A549 (cell line): ENCODE data around the gene SERF2. TPM values are rescaled to one million over a fixed set of nuclear protein-coding genes. Genes with fewer than 3 reads are reported as not detected.
"Not testable (repeated sequence)": the region's sequence is repeated elsewhere in the genome, so short reads cannot be mapped to it uniquely, and the experiment has no call there.

ENCODE experiments used
- ATAC-seq, 2 experiments: fragments of 200-7000 bp in 1 of 2; fragments of >200 bp in 1 of 2; cut with Nextera tagmentation in 1 of 2; cut with Tn5 transposase in 1 of 2; 3 replicates each; pipeline versions ENCODE4 v1.8.0 to v1.9.1; 2018 to 2020; ENCODE audit warnings: mild to moderate bottlenecking in 1 of 2, moderate library complexity in 1 of 2
- CTCF ChIA-PET: fragments of 300-600 bp; sonication (Branson Sonifier 250); formaldehyde crosslinking; extraction: SDS; loops from one replicate; lab custom pipeline; 2021; ENCODE audit warnings: antibody characterized with exemption, inconsistent platforms; lab: Yijun Ruan, JAX
- POLR2A ChIA-PET: fragments of 350-600 bp; formaldehyde crosslinking; extraction: SDS; loops from one replicate; lab custom pipeline; 2021; ENCODE audit warnings: antibody characterized with exemption, inconsistent platforms; lab: Yijun Ruan, JAX
- DNase-seq, 2 experiments: peaks; one replicate each; pipeline versions ENCODE4 v3.0.0 to v3.0.0-alpha.2; 2011 to 2016; ENCODE audit warnings: low read depth in 1 of 2, low spot score in 1 of 2
- FAIRE-seq: peaks from 2 replicates; lab custom pipeline; 2011; peaks lifted over from hg19 to GRCh38; lab: Jason Lieb, UNC
- H3K27ac ChIP-seq, 2 experiments: fragments of >200 bp; sonication (Bioruptor Twin); formaldehyde crosslinking; 3 replicates each; pipeline ENCODE4 v1.5.1; 2016 to 2017
- H3K4me1 ChIP-seq: fragments of >200 bp; sonication (Bioruptor Twin); formaldehyde crosslinking; 3 replicates; pipeline ENCODE4 v1.6.1; 2016
- H3K4me2 ChIP-seq: fragments of >200 bp; sonication (Bioruptor Twin); formaldehyde crosslinking; 3 replicates; pipeline ENCODE4 v1.6.1; 2016
- H3K4me3 ChIP-seq: fragments of >200 bp; sonication (Bioruptor Twin); formaldehyde crosslinking; 3 replicates; pipeline ENCODE4 v1.5.1; 2016
- H3K9me3 ChIP-seq: fragments of >200 bp; sonication (Bioruptor Twin); formaldehyde crosslinking; 3 replicates; pipeline ENCODE4 v1.6.1; 2016
- CBX2 ChIP-seq: fragments of 200-600 bp; sonication (generic); IDR thresholded peaks from 2 replicates; pipeline ENCODE4 v1.6.1; 2016; ENCODE audit warnings: low read depth, mild to moderate bottlenecking, borderline replicate concordance
- CEBPB ChIP-seq, 2 experiments: fragments of >200 bp in 1 of 2; sonication (Bioruptor Twin) in 1 of 2; formaldehyde crosslinking in 1 of 2; IDR thresholded peaks; 2 replicates each; pipeline ENCODE4 v1.6.1; 2012 to 2016
- CHD4 ChIP-seq: fragments of 200-600 bp; sonication (generic); IDR thresholded peaks from 2 replicates; pipeline ENCODE4 v1.6.1; 2016; ENCODE audit warnings: antibody characterized with exemption, mild to moderate bottlenecking, borderline replicate concordance
- EP300 ChIP-seq, 2 experiments: fragments of >200 bp; sonication (Bioruptor Twin); formaldehyde crosslinking; IDR thresholded peaks; 2 replicates in 1 of 2; 3 replicates in 1 of 2; pipeline ENCODE4 v1.6.1; 2016 to 2017
- GATA3 ChIP-seq: IDR thresholded peaks from 2 replicates; pipeline ENCODE4 v1.6.1; 2012; ENCODE audit warnings: borderline replicate concordance
- HOXA7 ChIP-seq: fragments of 250-450 bp; sonication (Bioruptor Pico); IDR thresholded peaks from 2 replicates; pipeline ENCODE4 v1.5.0; 2020; ENCODE audit warnings: mild to moderate bottlenecking, moderate library complexity
- HOXB5 ChIP-seq: fragments of 250-450 bp; sonication (Bioruptor Pico); IDR thresholded peaks from 2 replicates; pipeline ENCODE4 v1.5.0; 2020; ENCODE audit warnings: mild to moderate bottlenecking, moderate library complexity
- JUN ChIP-seq, 2 experiments: fragments of >200 bp; sonication (Bioruptor Twin); formaldehyde crosslinking; IDR thresholded peaks; 2 replicates in 1 of 2; 3 replicates in 1 of 2; pipeline ENCODE4 v1.6.1; 2016 to 2017
- JUNB ChIP-seq: fragments of >200 bp; sonication (Bioruptor Twin); formaldehyde crosslinking; IDR thresholded peaks from 2 replicates; pipeline ENCODE4 v1.6.1; 2016
- MAZ ChIP-seq: fragments of 150-350 bp; IDR thresholded peaks from 2 replicates; pipeline ENCODE4 v1.6.1; 2014; ENCODE audit warnings: antibody characterized with exemption, low read depth, low read length, borderline replicate concordance
- NR3C1 ChIP-seq: fragments of >200 bp; sonication (Bioruptor Twin); formaldehyde crosslinking; IDR thresholded peaks from 3 replicates; pipeline ENCODE4 v1.6.1; 2017
- RCOR1 ChIP-seq: fragments of 150-350 bp; IDR thresholded peaks from 2 replicates; pipeline ENCODE4 v1.6.1; 2014; ENCODE audit warnings: antibody characterized with exemption, low read length, low read depth
- SREBF2 ChIP-seq: fragments of 450-650 bp; IDR thresholded peaks from 2 replicates; pipeline ENCODE4 v1.6.1; 2014; ENCODE audit warnings: mild to moderate bottlenecking, moderate library complexity
- ZFP36 ChIP-seq: fragments of 450-650 bp; IDR thresholded peaks from 2 replicates; pipeline ENCODE4 v1.6.1; 2014; ENCODE audit warnings: borderline replicate concordance; ENCODE audit not compliant: partially characterized antibody
- WGBS: methylation state at CpG from one replicate; pipeline ENCODE4 v1.1.6; 2017; ENCODE audit errors: missing lambda C conversion rate; 5-methylcytosine and 5-hydroxymethylcytosine counted together
- polyA plus RNA-seq, 4 experiments: library from polyadenylated mRNA; depleted of rRNA in 3 of 4; stranded (reverse); fragments of >200 nt; fragmentation: RNase III in 1 of 4; extraction: RNeasy Plus Mini Kit Qiagen cat#74134 plus additional on column Dnase treatment in 1 of 4; gene quantifications; 2 replicates in 3 of 4; 3 replicates in 1 of 4; pipeline ENCODE4 v1.2.3, GENCODE V29; 2011 to 2017
- TF ChIP-seq, protein P1 (sequence below): IDR thresholded peaks from 2 replicates; pipeline ENCODE4 v1.6.1; 2012
- TF ChIP-seq, protein P2 (sequence below): fragments of 250-450 bp; sonication (Bioruptor Pico); IDR thresholded peaks from 2 replicates; pipeline ENCODE4 v1.5.0; 2021; ENCODE audit warnings: mild to moderate bottlenecking, moderate library complexity, borderline replicate concordance
- TF ChIP-seq, protein P3 (sequence below): IDR thresholded peaks from 2 replicates; pipeline ENCODE4 v1.6.1; 2012; ENCODE audit warnings: low read depth, borderline replicate concordance
- TF ChIP-seq, protein P4 (sequence below): fragments of 150-350 bp; IDR thresholded peaks from 2 replicates; pipeline ENCODE4 v1.6.1; 2014; ENCODE audit warnings: low read depth, mild to moderate bottlenecking, low read length
- TF ChIP-seq, protein P5 (sequence below): fragments of >200 bp; sonication (Bioruptor Twin); formaldehyde crosslinking; IDR thresholded peaks from 2 replicates; pipeline ENCODE4 v1.6.1; 2016

SERF2 gene
- polyA plus RNA-seq, 2 of the 4 experiments (the other 2 are of a cell fraction): 317 to 569 TPM

DNA sequence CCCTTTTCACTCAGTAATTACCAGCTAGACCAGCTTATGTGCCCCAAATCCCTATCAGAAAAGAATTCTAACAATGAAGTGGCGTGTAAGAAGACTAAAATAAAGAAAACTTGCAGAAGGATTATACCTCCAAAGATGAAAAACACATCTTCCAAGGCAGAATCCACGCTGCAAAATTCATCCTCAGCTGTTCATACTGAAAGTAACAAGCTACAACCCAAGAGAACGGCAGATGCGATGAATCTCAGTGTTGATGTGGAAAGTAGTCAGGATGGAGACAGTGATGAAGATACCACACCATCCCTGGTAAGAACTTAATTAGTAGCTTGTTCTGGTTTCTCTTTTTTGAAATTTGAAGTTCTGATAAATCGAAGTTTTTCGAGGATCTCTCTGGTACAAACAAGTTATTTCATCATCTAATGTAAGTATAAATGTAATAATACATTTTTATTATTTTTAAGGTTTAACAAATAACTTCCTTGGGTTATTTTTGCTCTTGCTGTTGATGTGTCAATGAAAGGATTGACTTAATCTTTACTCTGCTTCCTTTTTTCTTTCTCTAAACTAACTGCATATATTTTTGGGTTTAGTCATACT, 36.0 kb downstream of the SERF2 start (continued):
- TF ChIP-seq CHD4: no peak
- no peak for TF ChIP-seq JUNB
- no peak for TF ChIP-seq CEBPB (IDR thresholded peaks at IDR 0.05)
- TF ChIP-seq, all 56 proteins: peak for 0

DNA sequence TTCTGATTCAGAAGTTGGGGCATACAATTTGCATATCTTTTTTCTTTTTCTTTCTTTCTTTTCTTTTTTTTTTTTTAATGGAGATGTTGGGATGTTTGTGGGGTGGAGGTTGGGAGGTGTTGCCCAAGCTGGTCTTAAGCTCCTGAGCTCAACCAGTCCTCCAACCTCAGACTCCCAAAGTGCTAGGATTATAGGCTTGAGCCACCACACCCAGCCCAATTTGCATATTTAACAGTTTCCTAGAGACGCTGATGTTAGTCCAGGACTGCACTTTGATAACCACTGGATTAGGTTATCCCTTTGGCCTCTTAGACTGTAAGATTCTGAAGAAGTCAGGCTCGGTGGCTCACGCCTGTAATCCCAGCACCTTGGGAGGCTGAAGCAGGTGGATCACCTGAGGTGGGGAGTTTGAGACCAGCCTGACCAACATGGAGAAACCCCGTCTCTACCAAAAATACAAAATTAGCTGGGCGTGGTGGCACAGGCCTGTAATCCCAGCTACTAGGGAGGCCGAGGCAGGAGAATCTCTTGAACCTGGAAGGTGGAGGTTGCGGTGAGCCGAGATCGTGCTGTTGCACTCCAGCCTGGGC, 37.9 kb downstream of the SERF2 start:
- H3K4me3 ChIP-seq, DNase-seq, H3K27ac ChIP-seq, CTCF ChIA-PET, FAIRE-seq, H3K4me2 ChIP-seq, H3K9me3 ChIP-seq, ATAC-seq, POLR2A ChIA-PET: not testable (repeated sequence)
- WGBS: 91% methylated on average over 6 of the region's 9 CpGs
- H3K4me1 ChIP-seq: peaks cover 12% of the 10 kb centered on the region; the same call in 2 of the 3 replicates

DNA sequence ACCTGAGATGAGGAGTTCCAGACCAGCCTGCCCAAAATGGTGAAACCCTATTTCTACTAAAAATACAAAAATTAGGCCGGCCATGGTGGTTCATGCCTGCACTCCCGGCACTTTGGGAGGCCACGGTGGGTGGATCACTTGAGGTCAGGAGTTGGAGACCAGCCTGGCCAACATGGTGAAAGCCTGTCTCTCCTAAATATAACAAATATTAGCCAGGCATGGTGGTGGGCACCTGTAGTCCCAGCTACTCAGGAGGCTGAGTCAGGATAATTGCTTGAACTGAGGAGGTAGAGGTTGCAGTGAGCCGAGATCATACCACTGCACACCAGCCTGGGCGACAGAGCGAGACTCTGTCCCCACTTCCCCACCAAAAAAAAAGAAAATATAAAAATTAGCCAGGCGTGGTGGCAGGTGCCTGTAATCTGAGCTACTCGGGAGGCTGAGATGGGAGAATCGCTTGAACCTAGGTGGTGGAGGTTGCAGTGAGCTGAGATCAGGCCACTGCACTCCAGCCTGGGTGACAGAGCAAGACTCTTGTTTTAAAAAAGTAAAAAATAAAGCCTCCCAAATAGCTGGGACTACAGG, 38.7 kb downstream of the SERF2 start:
- ATAC-seq, H3K4me3 ChIP-seq, DNase-seq, H3K9me3 ChIP-seq, H3K27ac ChIP-seq, FAIRE-seq, POLR2A ChIA-PET, CTCF ChIA-PET, H3K4me2 ChIP-seq: not testable (repeated sequence)
- 96% methylated on average over 9 of the region's 9 CpGs for WGBS
- H3K4me1 ChIP-seq: peaks cover 12% of the 10 kb centered on the region; the same call in 2 of the 3 replicates

DNA sequence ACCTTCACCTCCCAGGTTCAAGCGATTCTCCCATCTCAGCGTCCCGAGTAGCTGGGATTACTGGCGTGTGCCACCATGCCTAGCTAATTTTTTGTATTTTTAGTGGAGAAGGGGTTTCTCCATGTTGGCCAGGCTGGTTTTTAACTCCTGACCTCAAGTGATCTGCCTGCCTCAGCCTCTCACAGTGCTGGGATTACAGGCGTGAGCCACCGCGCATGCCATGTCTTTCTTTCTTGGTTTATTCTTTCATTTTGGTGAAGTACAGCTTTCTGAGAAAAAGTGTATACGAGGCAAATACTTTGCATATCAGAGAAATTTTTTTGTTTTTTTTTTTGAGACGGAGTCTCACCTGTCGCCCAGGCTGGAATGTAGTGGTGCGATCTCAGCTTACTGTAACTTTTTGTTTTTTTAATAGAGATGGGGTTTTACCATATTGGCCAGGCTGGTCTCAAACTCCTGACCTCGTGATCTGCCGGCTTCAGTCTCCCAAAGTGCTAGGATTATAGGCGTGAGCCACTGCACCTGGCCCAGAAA, 39.5 kb downstream of the SERF2 start:
- H3K4me3 ChIP-seq, H3K9me3 ChIP-seq, FAIRE-seq, DNase-seq, H3K4me2 ChIP-seq, H3K27ac ChIP-seq, POLR2A ChIA-PET, ATAC-seq, H3K4me1 ChIP-seq, CTCF ChIA-PET: not testable (repeated sequence)
- WGBS: 94% methylated on average over 14 of the region's 14 CpGs

DNA sequence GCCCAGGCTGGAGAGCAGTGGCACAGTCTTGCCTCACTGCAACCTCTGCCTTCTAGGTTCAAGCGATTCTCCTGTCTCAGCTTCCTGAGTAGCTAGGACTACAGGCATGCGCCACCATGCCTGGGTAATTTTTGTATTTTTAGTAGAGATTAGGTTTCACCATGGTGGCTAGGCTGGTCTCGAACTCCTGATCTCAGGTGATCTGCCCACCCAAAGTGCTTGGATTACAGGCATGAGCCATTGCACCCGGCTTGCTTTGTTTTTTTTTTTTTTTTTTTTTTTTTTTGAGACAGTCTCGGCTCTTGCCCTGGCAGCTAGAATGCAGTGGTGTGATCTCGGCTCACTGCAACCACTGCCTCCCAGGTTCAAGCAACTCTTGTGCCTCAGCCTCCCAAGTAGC, 40.4 kb downstream of the SERF2 start:
- H3K4me1 ChIP-seq, H3K4me2 ChIP-seq, ATAC-seq, DNase-seq, CTCF ChIA-PET, H3K4me3 ChIP-seq, FAIRE-seq, H3K27ac ChIP-seq, H3K9me3 ChIP-seq: not testable (repeated sequence)
- 81% methylated on average over 5 of the region's 6 CpGs for WGBS
- POLR2A ChIA-PET: interaction anchor here (0.7 kb wide), 1 partner anchor 456 kb away, joined by 5 read pairs; the partner anchor contains the start of gene GOLM2

DNA sequence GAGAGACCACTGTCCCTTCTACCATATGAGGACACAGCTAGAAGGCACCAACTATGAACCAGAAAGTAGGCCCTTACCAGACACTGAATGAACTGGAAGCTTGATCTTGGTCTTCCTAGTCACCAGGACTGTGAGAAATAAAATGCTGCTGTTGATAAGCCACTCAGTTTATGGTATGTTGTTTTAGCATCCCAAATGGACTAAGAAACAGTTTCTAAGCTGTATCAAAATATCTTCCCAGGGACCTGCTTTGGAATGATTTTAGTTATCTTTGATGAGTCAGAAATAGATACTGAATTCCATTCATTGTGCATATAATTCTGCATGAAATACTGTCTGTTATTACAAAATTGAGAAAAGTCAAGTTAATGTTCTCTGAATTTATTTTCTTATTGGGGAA, 53.3 kb downstream of the SERF2 start:
- TF ChIP-seq RCOR1 (no peak), JUNB (no peak), CBX2 (no peak), MAZ (no peak), SREBF2 (no peak), ZFP36 (no peak), HOXB5 (no peak), EP300 (IDR thresholded peaks at IDR 0.05) (no peak), NR3C1 (no peak), GATA3 (no peak), HOXA7 (CRISPR knock-in tag) (no peak), JUN (IDR thresholded peaks at IDR 0.05) (no peak)
- TF ChIP-seq, protein P1, sequence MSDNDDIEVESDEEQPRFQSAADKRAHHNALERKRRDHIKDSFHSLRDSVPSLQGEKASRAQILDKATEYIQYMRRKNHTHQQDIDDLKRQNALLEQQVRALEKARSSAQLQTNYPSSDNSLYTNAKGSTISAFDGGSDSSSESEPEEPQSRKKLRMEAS: no peak
- TF ChIP-seq, protein P2, sequence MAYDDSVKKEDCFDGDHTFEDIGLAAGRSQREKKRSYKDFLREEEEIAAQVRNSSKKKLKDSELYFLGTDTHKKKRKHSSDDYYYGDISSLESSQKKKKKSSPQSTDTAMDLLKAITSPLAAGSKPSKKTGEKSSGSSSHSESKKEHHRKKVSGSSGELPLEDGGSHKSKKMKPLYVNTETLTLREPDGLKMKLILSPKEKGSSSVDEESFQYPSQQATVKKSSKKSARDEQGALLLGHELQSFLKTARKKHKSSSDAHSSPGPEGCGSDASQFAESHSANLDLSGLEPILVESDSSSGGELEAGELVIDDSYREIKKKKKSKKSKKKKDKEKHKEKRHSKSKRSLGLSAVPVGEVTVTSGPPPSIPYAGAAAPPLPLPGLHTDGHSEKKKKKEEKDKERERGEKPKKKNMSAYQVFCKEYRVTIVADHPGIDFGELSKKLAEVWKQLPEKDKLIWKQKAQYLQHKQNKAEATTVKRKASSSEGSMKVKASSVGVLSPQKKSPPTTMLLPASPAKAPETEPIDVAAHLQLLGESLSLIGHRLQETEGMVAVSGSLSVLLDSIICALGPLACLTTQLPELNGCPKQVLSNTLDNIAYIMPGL (CRISPR knock-in tag): no peak
- TF ChIP-seq, protein P3, sequence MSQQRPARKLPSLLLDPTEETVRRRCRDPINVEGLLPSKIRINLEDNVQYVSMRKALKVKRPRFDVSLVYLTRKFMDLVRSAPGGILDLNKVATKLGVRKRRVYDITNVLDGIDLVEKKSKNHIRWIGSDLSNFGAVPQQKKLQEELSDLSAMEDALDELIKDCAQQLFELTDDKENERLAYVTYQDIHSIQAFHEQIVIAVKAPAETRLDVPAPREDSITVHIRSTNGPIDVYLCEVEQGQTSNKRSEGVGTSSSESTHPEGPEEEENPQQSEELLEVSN: no peak
- TF ChIP-seq, protein P4, sequence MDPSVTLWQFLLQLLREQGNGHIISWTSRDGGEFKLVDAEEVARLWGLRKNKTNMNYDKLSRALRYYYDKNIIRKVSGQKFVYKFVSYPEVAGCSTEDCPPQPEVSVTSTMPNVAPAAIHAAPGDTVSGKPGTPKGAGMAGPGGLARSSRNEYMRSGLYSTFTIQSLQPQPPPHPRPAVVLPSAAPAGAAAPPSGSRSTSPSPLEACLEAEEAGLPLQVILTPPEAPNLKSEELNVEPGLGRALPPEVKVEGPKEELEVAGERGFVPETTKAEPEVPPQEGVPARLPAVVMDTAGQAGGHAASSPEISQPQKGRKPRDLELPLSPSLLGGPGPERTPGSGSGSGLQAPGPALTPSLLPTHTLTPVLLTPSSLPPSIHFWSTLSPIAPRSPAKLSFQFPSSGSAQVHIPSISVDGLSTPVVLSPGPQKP: no peak
- TF ChIP-seq, protein P5, sequence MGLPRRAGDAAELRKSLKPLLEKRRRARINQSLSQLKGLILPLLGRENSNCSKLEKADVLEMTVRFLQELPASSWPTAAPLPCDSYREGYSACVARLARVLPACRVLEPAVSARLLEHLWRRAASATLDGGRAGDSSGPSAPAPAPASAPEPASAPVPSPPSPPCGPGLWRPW: no peak
- TF ChIP-seq, all 56 proteins: peak for 0
- Histone ChIP-seq H3K4me3 (no peak overlapping the region), H3K27ac (no peak overlapping the region), H3K4me2 (no peak overlapping the region), H3K9me3 (no peaks in the 10 kb centered on the region), H3K4me1 (no peaks in the 10 kb centered on the region)
- DNase-seq (no peak), ATAC-seq (no peak), FAIRE-seq (no peak)
- ChIA-PET CTCF (interaction anchor here (0.6 kb wide), 1 partner anchor 430 kb away, joined by 5 read pairs; no protein-coding TSS in a partner anchor), POLR2A (no interaction called here)
